H9 (cell line): ENCODE results near the gene JAKMIP1. TPM values are rescaled to one million over a fixed set of nuclear protein-coding genes. Genes with fewer than 3 reads are reported as not detected.

Experiments
- DNase-seq: peaks from one replicate; pipeline ENCODE4 v3.0.0-alpha.2; 2017
- H2AFZ ChIP-seq: one replicate; pipeline ENCODE4 v1.6.1; 2013; ENCODE audit warnings: mild to moderate bottlenecking, low read length, control low read depth, moderate library complexity
- H2AK5ac ChIP-seq: 2 replicates; pipeline ENCODE4 v1.6.1; 2013; ENCODE audit warnings: low read length, control low read depth, mixed read lengths; ENCODE audit not compliant: insufficient read length
- H2BK120ac ChIP-seq: one replicate; pipeline ENCODE4 v1.6.1; 2013; ENCODE audit warnings: low read depth, mild to moderate bottlenecking, low read length, control low read depth, inconsistent platforms; ENCODE audit not compliant: poor library complexity, severe bottlenecking
- H2BK12ac ChIP-seq: 2 replicates; pipeline ENCODE4 v1.6.1; 2013; ENCODE audit warnings: low read length, control low read depth, mixed read lengths, low read depth; ENCODE audit not compliant: insufficient read length
- H2BK15ac ChIP-seq: 2 replicates; pipeline ENCODE4 v1.6.1; 2013; ENCODE audit warnings: low read depth, low read length, control low read depth
- H2BK20ac ChIP-seq: one replicate; pipeline ENCODE4 v1.6.1; 2013; ENCODE audit warnings: low read depth, mild to moderate bottlenecking, low read length, control low read depth, inconsistent platforms; ENCODE audit not compliant: poor library complexity, severe bottlenecking
- H2BK5ac ChIP-seq: 2 replicates; pipeline ENCODE4 v1.6.1; 2013; ENCODE audit warnings: low read length, control low read depth, mixed read lengths; ENCODE audit not compliant: insufficient read length
- H3K14ac ChIP-seq: 2 replicates; pipeline ENCODE4 v1.6.1; 2013; ENCODE audit warnings: low read length, control low read depth; ENCODE audit not compliant: insufficient read depth
- H3K18ac ChIP-seq: 2 replicates; pipeline ENCODE4 v1.6.1; 2013; ENCODE audit warnings: low read depth, mild to moderate bottlenecking, mixed read lengths, low read length, control low read depth; ENCODE audit not compliant: insufficient read length
- H3K23ac ChIP-seq: 2 replicates; pipeline ENCODE4 v1.6.1; 2013; ENCODE audit warnings: low read length, control low read depth, mixed read lengths, low read depth; ENCODE audit not compliant: insufficient read length
- H3K23me2 ChIP-seq: 2 replicates; pipeline ENCODE4 v1.6.1; 2013; ENCODE audit warnings: low read depth, mild to moderate bottlenecking, mixed read lengths, low read length, control low read depth; ENCODE audit not compliant: insufficient read length, poor library complexity, severe bottlenecking
- H3K27ac ChIP-seq: 2 replicates; pipeline ENCODE4 v1.5.1; 2013; ENCODE audit warnings: low read length, control low read depth, mixed read lengths, low read depth; ENCODE audit not compliant: insufficient read length
- H3K27me3 ChIP-seq: 2 replicates; pipeline ENCODE4 v1.6.1; 2013; ENCODE audit warnings: low read length, control low read depth, inconsistent platforms; ENCODE audit not compliant: insufficient read depth
- H3K4ac ChIP-seq: 2 replicates; pipeline ENCODE4 v1.6.1; 2013; ENCODE audit warnings: low read depth, mild to moderate bottlenecking, control low read depth, inconsistent platforms, low read length, moderate library complexity
- H3K4me1 ChIP-seq: 2 replicates; pipeline ENCODE4 v1.6.1; 2013; ENCODE audit warnings: low read length, control low read depth, inconsistent platforms; ENCODE audit not compliant: insufficient read depth
- H3K4me2 ChIP-seq: 2 replicates; pipeline ENCODE4 v1.6.1; 2013; ENCODE audit warnings: low read length, control low read depth, mixed read lengths; ENCODE audit not compliant: insufficient read length, insufficient read depth
- H3K56ac ChIP-seq: 2 replicates; pipeline ENCODE4 v1.6.1; 2013; ENCODE audit warnings: low read depth, mild to moderate bottlenecking, mixed read lengths, low read length, control low read depth; ENCODE audit not compliant: insufficient read length
- H3K79me1 ChIP-seq: 2 replicates; pipeline ENCODE4 v1.6.1; 2013; ENCODE audit warnings: low read depth, mild to moderate bottlenecking, moderate library complexity, low read length, control low read depth, inconsistent platforms; ENCODE audit not compliant: insufficient read depth, poor library complexity, severe bottlenecking
- H3K79me2 ChIP-seq: 2 replicates; pipeline ENCODE4 v1.6.1; 2013; ENCODE audit warnings: low read length, control low read depth, inconsistent platforms; ENCODE audit not compliant: insufficient read depth
- H3K9ac ChIP-seq: 2 replicates; pipeline ENCODE4 v1.6.1; 2013; ENCODE audit warnings: low read length, control low read depth, mixed read lengths; ENCODE audit not compliant: insufficient read length; ENCODE audit errors: extremely low read depth
- H3K9me3 ChIP-seq: one replicate; pipeline ENCODE4 v1.6.1; 2013; ENCODE audit warnings: low read depth, low read length, inconsistent platforms; ENCODE audit not compliant: control insufficient read depth
- H3T11ph ChIP-seq: one replicate; pipeline ENCODE4 v1.6.1; 2013; ENCODE audit warnings: mild to moderate bottlenecking, low read length, control low read depth, inconsistent platforms
- H4K20me1 ChIP-seq: one replicate; pipeline ENCODE4 v1.6.1; 2013; ENCODE audit not compliant: control insufficient read depth, insufficient read length, insufficient read depth
- H4K5ac ChIP-seq: 2 replicates; pipeline ENCODE4 v1.6.1; 2013; ENCODE audit warnings: low read depth, mild to moderate bottlenecking, mixed read lengths, low read length, control low read depth; ENCODE audit not compliant: insufficient read length
- H4K8ac ChIP-seq: replicated peaks from 2 replicates; pipeline ENCODE4 v1.6.1; 2013; ENCODE audit warnings: low read length, control low read depth, mixed read lengths, low read depth; ENCODE audit not compliant: insufficient read length
- H4K91ac ChIP-seq: 2 replicates; pipeline ENCODE4 v1.6.1; 2013; ENCODE audit warnings: low read depth, mild to moderate bottlenecking, moderate library complexity, mixed read lengths, low read length, control low read depth; ENCODE audit not compliant: insufficient read length
- H3K27ac Mint-ChIP-seq, 3 experiments: 2 replicates in 2 of 3; 3 replicates in 1 of 3; pipeline ENCODE4 v1.8.0; 2020 to 2021; ENCODE audit warnings: mixed read lengths in 3 of 3, mild to moderate bottlenecking in 1 of 3, moderate library complexity in 1 of 3
- H3K27me3 Mint-ChIP-seq: 2 replicates; pipeline ENCODE4 v1.8.0; 2021; ENCODE audit warnings: low read depth, mild to moderate bottlenecking, moderate library complexity, mixed read lengths
- H3K36me3 Mint-ChIP-seq, 3 experiments: 2 replicates in 2 of 3; 3 replicates in 1 of 3; pipeline ENCODE4 v1.8.0; 2020 to 2021; ENCODE audit warnings: low read depth in 3 of 3, mixed read lengths in 3 of 3; ENCODE audit not compliant: insufficient read depth in 1 of 3
- H3K4me1 Mint-ChIP-seq, 2 experiments: 2 replicates each; pipeline ENCODE4 v1.8.0; 2020; ENCODE audit warnings: mixed read lengths in 2 of 2
- H3K4me3 Mint-ChIP-seq, 2 experiments: 2 replicates in 1 of 2; 3 replicates in 1 of 2; pipeline ENCODE4 v1.8.0; 2020 to 2021; ENCODE audit warnings: mild to moderate bottlenecking in 2 of 2, mixed read lengths in 2 of 2, moderate library complexity in 1 of 2
- H3K9me3 Mint-ChIP-seq, 2 experiments: 2 replicates in 1 of 2; 3 replicates in 1 of 2; pipeline ENCODE4 v1.8.0; 2020; ENCODE audit warnings: mild to moderate bottlenecking in 2 of 2, mixed read lengths in 2 of 2, moderate library complexity in 1 of 2
- WGBS: extraction: QIAGEN DNeasy Blood & Tissue Kit; methylation state at CpG from one replicate; pipeline ENCODE4 v1.1.7; 2013; ENCODE audit warnings: missing lambda C conversion rate, low lambda C conversion rate, mixed read lengths; ENCODE audit not compliant: insufficient read length; ENCODE audit errors: extremely low coverage; 5-methylcytosine and 5-hydroxymethylcytosine counted together
- total RNA-seq: library from RNA; stranded (reverse); gene quantifications from 2 replicates; pipeline ENCODE4 v1.2.1, GENCODE V29; 2021
- TF ChIP-seq, protein P1 (sequence below): fragments of 200-600 bp; sonication (generic); conservative IDR thresholded peaks from 3 replicates; pipeline ENCODE4 v1.8.0; 2021; ENCODE audit warnings: antibody characterized with exemption, mild to moderate bottlenecking

JAKMIP1 gene
- total RNA-seq, 1 experiment from 2014 or later: 1.5 TPM

DNA sequence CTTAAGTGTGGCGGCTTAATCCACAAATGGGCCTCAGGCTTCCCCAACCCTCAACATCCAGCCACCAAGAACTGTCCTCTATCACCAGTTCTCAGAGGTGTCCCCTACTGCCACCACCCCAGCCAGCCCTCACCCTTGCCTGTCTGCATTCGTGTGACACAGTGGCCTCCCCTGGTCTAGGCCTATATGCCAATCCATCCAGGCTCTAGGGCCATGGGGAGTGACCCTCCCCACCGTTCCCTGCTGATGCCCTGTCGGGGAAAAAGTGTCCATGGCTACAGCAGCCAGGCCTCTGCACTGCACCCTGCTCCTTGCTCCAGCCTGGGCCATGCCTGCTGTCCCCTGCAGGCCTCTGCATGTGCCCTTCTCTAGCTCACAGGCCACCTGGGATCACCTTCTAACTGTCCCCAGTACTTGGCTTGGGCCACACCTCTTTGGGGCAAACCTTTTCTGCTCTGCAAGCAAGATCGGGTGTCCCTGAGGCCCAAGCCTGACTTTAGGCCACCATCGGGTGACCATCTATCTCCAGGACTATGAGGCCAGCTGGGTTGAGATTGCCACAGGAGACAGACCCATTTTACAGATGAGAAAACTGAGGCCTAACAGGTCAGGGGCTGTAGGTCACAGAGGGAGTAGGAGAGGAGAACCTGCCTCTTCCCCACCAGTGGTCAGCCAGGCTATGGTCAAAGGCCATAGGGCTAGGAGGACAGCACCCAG, 75.8 kb downstream of the JAKMIP1 start:
- Histone ChIP-seq H3K27ac (no peak overlapping the region), H3K9ac (no peak overlapping the region), H3K4ac (no peak overlapping the region), H2BK5ac (no peak overlapping the region), H2BK15ac (no peak overlapping the region), H4K91ac (no peak overlapping the region), H3T11ph (no peak overlapping the region), H2AFZ (no peak overlapping the region), H2AK5ac (no peak overlapping the region), H4K8ac (no peak overlapping the region), H3K18ac (no peak overlapping the region), H3K4me1 (no peaks in the 10 kb centered on the region), H3K4me2 (no peak overlapping the region), H3K79me2 (no peaks in the 10 kb centered on the region), H3K9me3 (no peaks in the 10 kb centered on the region), H2BK20ac (no peak overlapping the region), H3K14ac (no peak overlapping the region), H3K27me3 (no peaks in the 10 kb centered on the region), H3K23ac (no peak overlapping the region), H3K79me1 (no peaks in the 10 kb centered on the region), H3K23me2 (no peaks in the 10 kb centered on the region), H2BK120ac (no peak overlapping the region), H4K20me1 (no peaks in the 10 kb centered on the region), H3K56ac (no peak overlapping the region), H2BK12ac (no peak overlapping the region), H4K5ac (no peak overlapping the region)
- Mint-ChIP-seq H3K4me3 (no peak overlapping the region), H3K9me3 (no peaks in the 10 kb centered on the region), H3K36me3 (no peaks in the 10 kb centered on the region), H3K27me3 (peaks cover 2% of the 10 kb centered on the region), H3K27ac (no peak overlapping the region), H3K4me1 (peaks cover 6 to 8% of the 10 kb centered on the region in 2 experiments)
- no CpG with 5 or more reads among the region's 6 CpGs for WGBS
- DNase-seq: peak; percentile 13
- TF ChIP-seq, protein P1, sequence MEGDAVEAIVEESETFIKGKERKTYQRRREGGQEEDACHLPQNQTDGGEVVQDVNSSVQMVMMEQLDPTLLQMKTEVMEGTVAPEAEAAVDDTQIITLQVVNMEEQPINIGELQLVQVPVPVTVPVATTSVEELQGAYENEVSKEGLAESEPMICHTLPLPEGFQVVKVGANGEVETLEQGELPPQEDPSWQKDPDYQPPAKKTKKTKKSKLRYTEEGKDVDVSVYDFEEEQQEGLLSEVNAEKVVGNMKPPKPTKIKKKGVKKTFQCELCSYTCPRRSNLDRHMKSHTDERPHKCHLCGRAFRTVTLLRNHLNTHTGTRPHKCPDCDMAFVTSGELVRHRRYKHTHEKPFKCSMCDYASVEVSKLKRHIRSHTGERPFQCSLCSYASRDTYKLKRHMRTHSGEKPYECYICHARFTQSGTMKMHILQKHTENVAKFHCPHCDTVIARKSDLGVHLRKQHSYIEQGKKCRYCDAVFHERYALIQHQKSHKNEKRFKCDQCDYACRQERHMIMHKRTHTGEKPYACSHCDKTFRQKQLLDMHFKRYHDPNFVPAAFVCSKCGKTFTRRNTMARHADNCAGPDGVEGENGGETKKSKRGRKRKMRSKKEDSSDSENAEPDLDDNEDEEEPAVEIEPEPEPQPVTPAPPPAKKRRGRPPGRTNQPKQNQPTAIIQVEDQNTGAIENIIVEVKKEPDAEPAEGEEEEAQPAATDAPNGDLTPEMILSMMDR: no peak
